Stomach smooth muscle (tissue), 2 donors: ENCODE results near the gene GRK3.

ENCODE experiments used
- H3K27ac ChIP-seq: one replicate; pipeline ENCODE4 v1.7.0; 2013; ENCODE audit warnings: mild to moderate bottlenecking, low read length, inconsistent platforms
- H3K27me3 ChIP-seq, 2 donors: one replicate each; pipeline ENCODE4 v1.7.0; 2013; ENCODE audit warnings: low read length in 2 of 2; ENCODE audit not compliant: insufficient read depth in 2 of 2, control insufficient read depth in 1 of 2
- H3K36me3 ChIP-seq, 2 donors: one replicate each; pipeline ENCODE4 v1.7.0; 2013; ENCODE audit warnings: low read length in 2 of 2; ENCODE audit not compliant: control insufficient read depth in 2 of 2, insufficient read depth in 2 of 2
- H3K4me1 ChIP-seq: one replicate; pipeline ENCODE4 v1.7.0; 2013; ENCODE audit warnings: low read length; ENCODE audit not compliant: control insufficient read depth, insufficient read depth
- H3K4me3 ChIP-seq, 2 donors: one replicate each; pipeline ENCODE4 v1.7.0; 2013; ENCODE audit warnings: low read length in 2 of 2
- H3K9ac ChIP-seq, 2 donors: one replicate each; pipeline ENCODE4 v1.7.0; 2013; ENCODE audit warnings: low read length in 2 of 2, mild to moderate bottlenecking in 1 of 2
- H3K9me3 ChIP-seq, 2 donors: one replicate each; pipeline ENCODE4 v1.7.0; 2013; ENCODE audit warnings: low read length in 2 of 2; ENCODE audit not compliant: control insufficient read depth in 2 of 2
- donor health status: healthy.
- donor health status: Pancreatic carcinoma.

Gene GRK3

DNA sequence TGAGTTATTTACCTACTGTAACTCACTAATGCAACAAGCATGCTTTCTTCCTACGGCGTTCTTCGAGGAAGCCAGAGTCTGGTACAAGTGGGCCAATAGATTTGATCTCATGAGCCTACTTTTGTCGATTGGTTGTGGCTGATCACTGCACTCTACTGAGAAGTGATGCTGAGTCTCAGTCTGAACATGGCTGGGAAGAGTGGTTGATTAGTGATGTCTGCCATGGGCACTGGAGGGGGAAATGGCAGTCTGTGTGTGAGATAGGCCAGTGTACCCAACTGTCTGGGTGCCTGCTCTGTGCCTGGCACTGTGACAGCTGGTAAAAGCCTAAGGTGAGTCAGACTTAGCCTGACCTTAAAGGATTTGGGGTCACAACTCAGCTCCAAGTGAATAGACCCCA, 205.9 kb downstream of the GRK3 start:
- Histone ChIP-seq H3K27me3 (peaks cover 0 to 2% of the 10 kb centered on the region in 2 donors), H3K9me3 (peaks cover 3 to 15% of the 10 kb centered on the region in 2 donors), H3K4me3 (no peak overlapping the region), H3K27ac (no peak overlapping the region), H3K9ac (no peak overlapping the region), H3K4me1 (no peaks in the 10 kb centered on the region), H3K36me3 (no peaks in the 10 kb centered on the region)

DNA sequence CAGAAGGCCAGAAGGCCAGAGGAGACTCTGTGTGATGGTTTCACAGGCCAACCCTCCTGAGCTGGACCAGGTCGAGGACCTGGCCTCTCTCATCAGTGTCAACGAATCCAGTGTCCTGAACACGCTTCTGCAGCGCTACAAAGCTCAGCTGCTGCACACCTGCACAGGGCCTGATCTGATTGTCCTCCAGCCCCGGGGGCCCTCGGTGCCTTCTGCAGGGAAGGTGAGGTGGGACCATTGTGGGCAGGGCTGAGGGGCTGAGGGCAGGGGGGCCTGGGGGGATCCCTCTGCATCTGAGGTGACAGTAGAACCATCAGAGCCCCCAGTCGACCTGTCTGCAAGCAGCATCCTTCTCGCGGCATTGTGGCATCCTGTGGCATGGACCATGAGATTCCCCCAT, 207.8 kb downstream of the GRK3 start:
- Histone ChIP-seq H3K27ac (no peak overlapping the region), H3K4me1 (no peaks in the 10 kb centered on the region), H3K27me3 (peaks cover 0 to 2% of the 10 kb centered on the region in 2 donors), H3K9me3 (peaks cover 0 to 3% of the 10 kb centered on the region in 2 donors), H3K9ac (no peak overlapping the region), H3K36me3 (no peaks in the 10 kb centered on the region), H3K4me3 (no peak overlapping the region)

DNA sequence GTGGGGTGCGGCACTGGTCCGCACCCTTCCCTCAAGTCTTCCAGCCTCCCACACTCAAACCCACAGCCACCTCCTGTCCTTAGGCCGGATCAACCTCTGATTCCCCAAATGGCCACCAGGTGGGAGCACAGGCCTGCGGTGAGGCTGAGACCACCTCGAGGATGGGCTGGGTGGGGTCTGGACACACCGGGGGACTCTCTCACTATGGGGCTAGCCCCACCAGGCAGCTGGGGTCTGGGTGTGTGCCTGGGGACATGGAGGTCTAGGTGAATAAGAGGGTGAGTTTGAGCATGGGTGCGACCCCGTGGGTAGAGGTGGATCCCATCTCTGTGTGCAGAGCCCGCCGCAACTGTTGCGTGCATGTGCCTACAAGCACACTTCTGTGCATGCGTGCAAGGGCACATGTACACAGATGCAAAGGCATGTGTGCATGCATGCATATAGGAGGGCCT, 210.1 kb downstream of the GRK3 start:
- Histone ChIP-seq H3K4me1 (no peaks in the 10 kb centered on the region), H3K27ac (no peak overlapping the region), H3K9ac (no peak overlapping the region), H3K4me3 (no peak overlapping the region), H3K36me3 (no peaks in the 10 kb centered on the region), H3K9me3 (no peaks in the 10 kb centered on the region), H3K27me3 (peaks cover 0 to 2% of the 10 kb centered on the region in 2 donors)

DNA sequence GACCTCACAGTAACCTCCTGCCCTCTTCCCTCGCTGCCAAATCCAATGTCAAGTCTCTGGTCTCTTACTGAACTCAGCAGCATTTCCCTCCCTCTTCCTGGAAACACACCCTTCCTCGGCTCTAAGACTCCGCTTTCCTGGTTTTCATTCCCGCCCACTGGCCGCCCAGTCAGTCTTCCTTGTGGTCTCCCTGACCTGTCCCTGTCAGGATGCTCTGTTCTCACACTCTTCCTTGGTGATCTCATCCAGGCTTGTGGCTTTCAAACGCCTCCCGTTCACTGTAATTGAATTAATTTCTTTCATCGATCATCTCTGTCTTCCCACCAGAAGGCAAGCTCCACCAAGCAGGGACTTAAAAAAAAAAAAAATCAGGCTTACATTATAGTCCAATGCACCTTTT, 211.1 kb downstream of the GRK3 start:
- no peak overlapping the region for H3K27ac ChIP-seq
- no peaks in the 10 kb centered on the region for H3K4me1 ChIP-seq
- H3K9me3 ChIP-seq, result no peaks in the 10 kb centered on the region
- H3K4me3 ChIP-seq, result no peak overlapping the region
- peaks cover 0 to 2% of the 10 kb centered on the region in 2 donors for H3K27me3 ChIP-seq
- no peaks in the 10 kb centered on the region for H3K36me3 ChIP-seq
- no peak overlapping the region for H3K9ac ChIP-seq

DNA sequence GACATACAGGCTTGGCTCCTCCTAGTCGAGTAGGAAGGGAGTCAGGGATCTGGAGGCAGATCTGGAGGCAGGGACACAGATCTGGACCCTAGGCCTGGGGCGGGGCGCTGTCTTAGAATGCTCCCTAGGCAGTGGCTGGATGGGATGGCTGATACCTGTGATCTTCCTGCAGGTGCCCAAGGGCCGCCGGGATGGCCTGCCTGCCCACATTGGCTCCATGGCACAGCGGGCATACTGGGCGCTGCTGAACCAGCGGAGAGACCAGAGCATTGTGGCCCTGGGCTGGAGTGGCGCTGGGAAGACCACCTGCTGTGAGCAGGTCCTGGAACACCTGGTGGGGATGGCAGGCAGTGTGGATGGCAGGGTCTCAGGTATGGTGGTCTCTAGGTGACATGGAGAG, 212.9 kb downstream of the GRK3 start:
- H3K9ac ChIP-seq, result no peak overlapping the region
- H3K27ac ChIP-seq, result no peak overlapping the region
- no peaks in the 10 kb centered on the region for H3K4me1 ChIP-seq
- no peak overlapping the region for H3K4me3 ChIP-seq
- H3K36me3 ChIP-seq, result no peaks in the 10 kb centered on the region
- H3K9me3 ChIP-seq, result no peaks in the 10 kb centered on the region
- peaks cover 0 to 2% of the 10 kb centered on the region in 2 donors for H3K27me3 ChIP-seq

DNA sequence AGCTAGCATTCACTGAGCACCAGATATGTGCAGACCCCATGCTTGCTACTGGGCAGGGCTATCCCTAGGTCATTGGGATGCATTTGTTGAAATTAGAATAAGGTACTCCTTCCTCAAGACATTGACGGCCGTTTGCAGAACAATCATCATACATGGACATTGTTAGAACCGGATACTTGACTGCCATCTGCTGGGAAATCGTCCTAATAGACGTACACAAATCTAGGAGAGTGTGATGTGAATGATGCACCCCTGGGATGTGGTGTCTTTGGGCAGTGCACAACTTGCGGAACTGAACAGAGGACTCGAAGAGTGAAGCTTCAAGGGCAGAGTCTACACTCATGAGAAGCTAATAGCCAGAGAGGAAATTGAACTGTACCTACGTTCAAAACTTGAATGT, 213.4 kb downstream of the GRK3 start:
- Histone ChIP-seq H3K9me3 (no peaks in the 10 kb centered on the region), H3K27me3 (peaks cover 0 to 2% of the 10 kb centered on the region in 2 donors), H3K36me3 (no peaks in the 10 kb centered on the region), H3K9ac (no peak overlapping the region), H3K4me1 (no peaks in the 10 kb centered on the region), H3K27ac (no peak overlapping the region), H3K4me3 (no peak overlapping the region)
